ENCODE results near the gene STXBP4. TPM values are rescaled to one million over a fixed set of nuclear protein-coding genes. Genes with fewer than 3 reads are reported as not detected.

Gene STXBP4
- total RNA-seq, 1 donor from 2014 or later: 4.7 TPM

DNA sequence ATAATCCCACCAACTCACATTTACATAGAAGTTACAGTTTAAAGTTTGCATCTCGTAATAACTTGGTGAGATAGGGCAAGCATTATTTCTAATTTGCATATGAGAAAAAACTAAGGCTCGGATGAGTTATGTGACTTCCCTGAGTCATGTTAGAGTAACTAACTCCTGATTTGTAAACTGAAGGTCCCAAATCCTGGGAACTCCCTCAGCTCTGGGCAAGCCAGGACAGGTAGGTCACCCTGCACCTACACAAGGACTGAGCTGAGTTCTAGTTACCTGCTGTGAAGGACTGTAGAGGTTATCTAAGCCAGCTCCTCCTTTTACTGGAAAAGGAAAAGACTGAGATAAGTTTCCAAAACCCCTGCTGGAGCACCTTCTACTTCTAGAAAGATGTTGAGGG lies 204.0 kb downstream of the STXBP4 start:
- no peak for DNase-seq
- Histone ChIP-seq H3K36me3 (peaks cover 6% of the 10 kb centered on the region), H3K4me3 (no peak overlapping the region), H3K9me3 (replicated peaks) (peaks cover 21% of the 10 kb centered on the region), H3K4me1 (no peaks in the 10 kb centered on the region), H3K27ac (replicated peaks) (no peak overlapping the region), H3K27me3 (ENCODE audit: low read depth) (no peaks in the 10 kb centered on the region)
- intact Hi-C loops (cut with micrococcal nuclease): no loop called here
- TF ChIP-seq, protein P1, sequence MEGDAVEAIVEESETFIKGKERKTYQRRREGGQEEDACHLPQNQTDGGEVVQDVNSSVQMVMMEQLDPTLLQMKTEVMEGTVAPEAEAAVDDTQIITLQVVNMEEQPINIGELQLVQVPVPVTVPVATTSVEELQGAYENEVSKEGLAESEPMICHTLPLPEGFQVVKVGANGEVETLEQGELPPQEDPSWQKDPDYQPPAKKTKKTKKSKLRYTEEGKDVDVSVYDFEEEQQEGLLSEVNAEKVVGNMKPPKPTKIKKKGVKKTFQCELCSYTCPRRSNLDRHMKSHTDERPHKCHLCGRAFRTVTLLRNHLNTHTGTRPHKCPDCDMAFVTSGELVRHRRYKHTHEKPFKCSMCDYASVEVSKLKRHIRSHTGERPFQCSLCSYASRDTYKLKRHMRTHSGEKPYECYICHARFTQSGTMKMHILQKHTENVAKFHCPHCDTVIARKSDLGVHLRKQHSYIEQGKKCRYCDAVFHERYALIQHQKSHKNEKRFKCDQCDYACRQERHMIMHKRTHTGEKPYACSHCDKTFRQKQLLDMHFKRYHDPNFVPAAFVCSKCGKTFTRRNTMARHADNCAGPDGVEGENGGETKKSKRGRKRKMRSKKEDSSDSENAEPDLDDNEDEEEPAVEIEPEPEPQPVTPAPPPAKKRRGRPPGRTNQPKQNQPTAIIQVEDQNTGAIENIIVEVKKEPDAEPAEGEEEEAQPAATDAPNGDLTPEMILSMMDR (IDR thresholded peaks at IDR 0.05; ENCODE audit: borderline replicate concordance): no peak

DNA sequence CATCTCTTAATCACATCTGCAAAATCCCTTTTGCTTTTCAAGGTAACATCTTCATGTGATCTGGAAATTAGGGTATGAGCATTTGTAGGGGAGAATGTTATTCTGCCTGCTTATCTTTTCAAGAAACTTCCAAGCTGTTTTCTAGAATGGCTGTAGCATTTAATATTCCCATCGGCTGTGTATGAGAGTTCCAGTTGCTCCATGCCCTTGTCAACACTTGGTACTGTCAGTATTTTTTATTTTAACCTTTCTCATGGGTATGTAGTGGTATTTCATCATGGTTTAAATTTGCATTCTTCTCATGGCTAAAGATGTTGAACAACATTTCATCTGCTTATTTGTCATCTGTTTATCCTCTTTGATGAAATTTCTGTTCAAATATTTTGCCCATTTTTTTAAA lies 205.6 kb downstream of the STXBP4 start:
- Histone ChIP-seq H3K4me3 (no peak overlapping the region), H3K9me3 (replicated peaks) (peaks cover 21% of the 10 kb centered on the region), H3K4me1 (no peaks in the 10 kb centered on the region), H3K27ac (replicated peaks) (no peak overlapping the region), H3K27me3 (ENCODE audit: low read depth) (no peaks in the 10 kb centered on the region), H3K36me3 (peaks cover 6% of the 10 kb centered on the region)
- no peak for DNase-seq
- intact Hi-C loops (cut with micrococcal nuclease): no loop called here
- TF ChIP-seq, protein P1 (IDR thresholded peaks at IDR 0.05; ENCODE audit: borderline replicate concordance): no peak

DNA sequence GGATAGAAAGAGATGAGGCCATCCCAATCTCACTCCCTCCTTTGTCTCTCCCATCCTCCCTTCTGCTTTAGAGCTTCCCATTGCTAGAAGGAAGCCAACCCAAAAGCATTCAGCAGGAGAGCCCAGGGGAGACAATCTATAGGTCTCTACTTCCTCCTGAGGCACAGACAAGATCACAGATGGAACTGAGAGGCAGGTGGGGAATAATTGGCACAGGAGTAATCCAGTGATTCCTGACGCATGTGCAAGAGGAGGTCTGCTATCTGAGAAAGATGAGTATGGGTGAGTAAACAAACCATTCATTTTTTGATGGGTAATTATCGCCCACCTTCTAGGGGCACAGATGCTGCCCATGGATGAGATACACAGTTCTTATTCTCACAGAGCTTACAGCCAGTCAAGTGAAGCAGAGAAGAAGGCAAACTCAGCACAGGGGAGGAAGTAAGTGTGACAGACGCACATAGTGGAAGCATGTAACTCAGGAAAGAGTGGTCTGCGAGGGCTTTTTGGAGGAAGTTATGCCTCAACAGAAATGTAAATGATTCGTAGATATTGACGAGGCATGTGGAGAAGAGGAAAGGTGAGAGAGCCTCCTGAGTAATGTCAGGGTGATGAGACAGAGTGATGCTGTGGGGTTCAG lies 207.3 kb downstream of the STXBP4 start:
- intact Hi-C loops (cut with micrococcal nuclease): no loop called here
- TF ChIP-seq, protein P1 (IDR thresholded peaks at IDR 0.05; ENCODE audit: borderline replicate concordance): no peak
- H3K27ac ChIP-seq (replicated peaks): no peak overlapping the region
- H3K9me3 ChIP-seq (replicated peaks): peaks cover 21% of the 10 kb centered on the region
- H3K4me3 ChIP-seq: no peak overlapping the region
- DNase-seq: no peak
- no peaks in the 10 kb centered on the region for H3K4me1 ChIP-seq
- no peaks in the 10 kb centered on the region for H3K27me3 ChIP-seq (ENCODE audit: low read depth)
- peaks cover 6% of the 10 kb centered on the region for H3K36me3 ChIP-seq

DNA sequence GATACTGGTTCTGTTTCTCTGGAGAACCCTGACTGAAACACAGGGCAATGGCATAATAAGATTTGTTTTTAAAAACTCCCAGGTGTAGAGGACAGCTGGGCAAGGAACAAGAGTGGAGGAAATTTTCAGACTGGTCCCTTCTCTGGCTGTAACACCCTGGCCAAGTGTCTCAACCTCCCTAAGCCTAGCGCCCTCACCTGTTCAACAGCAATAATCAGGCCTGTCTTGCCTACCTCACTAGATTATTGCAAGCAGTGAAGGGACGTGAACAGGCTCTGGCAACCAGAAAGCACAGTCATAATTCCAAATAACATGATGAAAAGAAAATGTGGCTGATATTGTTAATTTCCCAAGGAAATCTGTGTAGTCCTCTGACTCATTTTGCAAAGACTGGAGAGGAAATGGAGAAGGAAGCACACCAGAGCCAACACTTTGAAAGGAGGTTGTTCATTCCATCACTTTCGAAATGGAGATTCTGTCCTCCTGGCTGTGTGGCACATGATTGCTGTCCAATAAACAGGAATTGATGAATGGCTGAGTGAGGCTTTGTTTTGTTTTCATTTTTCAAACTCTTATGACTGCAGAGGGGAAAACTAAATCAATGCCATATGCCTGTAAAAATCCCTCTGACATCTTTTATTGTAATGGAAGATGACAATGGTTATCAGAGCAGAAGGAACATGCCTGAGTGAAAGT lies 208.7 kb downstream of the STXBP4 start:
- Histone ChIP-seq H3K27me3 (ENCODE audit: low read depth) (no peaks in the 10 kb centered on the region), H3K27ac (replicated peaks) (no peak overlapping the region), H3K9me3 (replicated peaks) (peaks cover 24% of the 10 kb centered on the region), H3K36me3 (peaks cover 6% of the 10 kb centered on the region), H3K4me1 (no peaks in the 10 kb centered on the region), H3K4me3 (no peak overlapping the region)
- intact Hi-C loops (cut with micrococcal nuclease): no loop called here
- DNase-seq: no peak
- TF ChIP-seq, protein P1 (IDR thresholded peaks at IDR 0.05; ENCODE audit: borderline replicate concordance): no peak

DNA sequence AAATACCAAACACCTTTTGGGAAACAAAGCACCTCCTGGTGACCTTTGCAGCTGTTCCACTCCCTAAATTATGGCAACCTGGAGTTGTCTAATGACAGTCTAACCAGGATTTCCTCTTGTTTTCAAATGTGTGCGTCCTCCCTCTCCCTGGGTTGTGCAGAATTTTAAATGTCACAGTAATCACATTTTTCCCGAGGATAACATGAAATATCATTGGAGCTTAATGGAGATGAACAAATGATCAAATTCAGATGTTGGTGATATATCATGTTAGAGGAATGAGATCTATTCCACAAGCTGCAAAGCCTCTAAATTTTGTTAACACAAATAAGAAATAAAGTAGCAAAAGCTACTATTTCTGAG lies 209.3 kb downstream of the STXBP4 start:
- H3K4me3 ChIP-seq: no peak overlapping the region
- DNase-seq: no peak
- TF ChIP-seq, protein P1 (IDR thresholded peaks at IDR 0.05; ENCODE audit: borderline replicate concordance): no peak
- H3K36me3 ChIP-seq: peaks cover 6% of the 10 kb centered on the region
- no peaks in the 10 kb centered on the region for H3K4me1 ChIP-seq
- intact Hi-C loops (cut with micrococcal nuclease): no loop called here
- peaks cover 25% of the 10 kb centered on the region for H3K9me3 ChIP-seq (replicated peaks)
- H3K27me3 ChIP-seq (ENCODE audit: low read depth): no peaks in the 10 kb centered on the region
- no peak overlapping the region for H3K27ac ChIP-seq (replicated peaks)

Data from left ventricle myocardium inferior (tissue), 1 donor.